SIG-M5 (cell line): ENCODE results near the gene TPSAB1.

Experiments
- DNase-seq: peaks from one replicate; lab custom pipeline; 2025; lab: John Stamatoyannopoulos, UW

Gene TPSAB1

DNA sequence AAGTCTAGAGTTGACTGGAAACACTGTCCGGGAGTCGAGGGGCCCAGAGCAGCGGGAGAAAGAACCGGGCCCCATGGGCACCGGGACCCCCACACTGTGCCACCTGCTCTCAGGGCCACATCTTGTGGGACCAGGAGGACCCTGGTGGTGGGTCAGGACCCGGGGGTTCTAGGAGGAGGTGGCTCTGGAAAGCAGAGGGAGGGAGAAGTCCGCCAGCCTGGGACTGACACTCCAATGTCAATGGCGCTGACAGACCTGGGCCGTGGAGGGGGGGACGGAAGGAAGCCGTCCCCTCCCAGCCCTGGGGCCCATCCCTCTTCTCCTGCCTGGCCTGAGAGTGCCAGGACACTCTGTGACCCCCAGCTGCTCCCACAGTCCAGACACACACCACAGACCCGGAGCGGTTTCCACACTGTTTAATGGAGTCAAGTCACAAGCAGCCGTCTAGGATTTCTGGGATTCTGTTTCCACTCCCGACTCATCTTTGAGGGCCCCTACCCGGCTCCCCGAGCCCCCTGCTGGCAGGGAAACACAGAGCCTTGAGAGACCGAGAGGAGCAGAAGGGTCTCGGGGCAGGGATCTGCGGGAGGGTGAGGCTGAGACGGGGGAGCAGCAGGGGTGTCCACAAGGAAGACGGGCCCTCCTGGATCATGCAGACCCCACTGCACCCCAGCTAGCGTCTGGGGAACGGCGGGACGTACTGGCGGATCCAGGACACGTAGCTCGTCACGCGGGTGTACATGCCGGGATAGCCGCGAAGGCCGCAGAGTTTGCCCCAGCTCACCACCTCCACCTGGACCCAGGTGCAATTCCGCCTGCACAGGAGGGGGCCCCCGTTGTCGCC is 45.4 kb downstream of the TPSAB1 start:
- DNase-seq: no peak

GRCh38 chr16:1286513-1287094 is 46.1 kb downstream of the TPSAB1 start:
- DNase-seq: no peak

- no peak for DNase-seq
These were observed 47.6 kb downstream of the TPSAB1 start for GRCh38 chr16:1287982-1288670.

GRCh38 chr16:1288813-1289476 is 48.4 kb downstream of the TPSAB1 start:
- no peak for DNase-seq

- DNase-seq: no peak
These were observed 49.0 kb downstream of the TPSAB1 start for GRCh38 chr16:1289477-1289866.

- DNase-seq: no peak
These were observed 49.6 kb downstream of the TPSAB1 start for GRCh38 chr16:1290063-1290501.

DNA sequence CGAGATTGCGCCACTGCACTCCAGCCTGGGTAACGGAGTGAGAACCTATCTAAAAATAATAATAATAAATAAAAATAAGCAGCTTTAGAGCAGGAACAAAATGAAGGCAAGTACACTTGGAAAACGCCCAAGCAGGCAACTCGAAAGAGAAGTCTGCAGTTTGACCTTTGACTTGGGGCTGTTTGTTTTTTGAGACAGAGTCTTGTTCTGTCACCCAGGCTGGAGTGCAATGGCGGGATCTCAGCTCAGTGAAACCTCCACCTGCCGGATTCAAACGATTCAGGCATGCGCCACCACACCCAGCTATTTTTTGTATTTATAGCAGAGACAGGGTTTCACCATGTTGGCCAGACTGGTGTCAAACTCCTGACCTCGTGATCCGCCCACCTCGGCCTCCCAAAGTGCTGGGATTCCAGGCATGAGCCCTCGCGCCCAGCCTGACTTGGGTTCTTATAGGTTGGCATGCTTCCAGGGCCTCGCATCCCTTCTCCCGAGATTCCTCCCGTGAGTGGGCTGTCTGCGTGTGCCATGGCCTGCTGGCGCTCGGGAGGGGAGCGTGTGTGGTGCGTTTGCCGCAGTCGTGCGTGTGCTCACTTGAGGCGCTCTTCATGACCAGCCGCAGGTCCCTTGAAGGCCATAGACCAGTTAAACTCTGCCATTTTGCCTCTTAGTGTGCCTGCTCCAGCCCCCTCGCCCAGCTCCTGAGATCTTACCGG is 50.5 kb downstream of the TPSAB1 start:
- DNase-seq: no peak

- no peak for DNase-seq
These were observed 51.1 kb downstream of the TPSAB1 start for GRCh38 chr16:1291576-1291974.
